Measurements from ENCODE around the gene C13orf46.

DNA sequence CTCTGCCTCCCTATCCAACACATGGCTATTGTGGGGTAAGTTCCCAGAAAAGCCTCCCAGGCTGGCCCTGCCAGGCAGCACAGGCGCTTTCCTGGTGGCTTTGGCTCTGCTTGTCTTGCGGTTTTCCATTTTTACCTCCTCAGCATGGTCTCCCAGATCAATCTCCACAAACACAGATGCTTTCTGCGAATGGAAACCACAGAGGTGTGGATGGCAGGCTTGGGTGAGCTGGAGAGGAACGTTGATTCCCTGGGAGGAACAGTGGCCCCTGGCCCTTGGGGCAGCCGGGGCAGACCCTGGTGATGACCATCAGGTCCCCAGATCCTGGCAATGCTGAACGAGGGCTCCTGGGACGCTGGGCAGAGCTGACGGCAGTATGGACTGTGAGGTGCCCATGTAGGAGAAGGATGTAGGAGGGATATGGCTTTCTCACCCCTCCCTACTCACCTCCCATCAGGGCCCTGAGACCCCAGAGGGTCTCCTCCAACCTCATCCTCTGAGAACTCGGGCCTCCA lies 6.6 kb downstream of the C13orf46 start:
- no peak for TF ChIP-seq RAD51 (IDR thresholded peaks at IDR 0.05)
- TF ChIP-seq POLR2AphosphoS5 (IDR thresholded peaks at IDR 0.05; ENCODE audit: low read length): no peak
- no peak for TF ChIP-seq EP300 (IDR thresholded peaks at IDR 0.05; ENCODE audit: borderline replicate concordance in 1 of 2, control insufficient read depth in 1 of 2, low read depth in 2 of 2, low read length in 2 of 2)
- no peak for TF ChIP-seq NFIC (IDR thresholded peaks at IDR 0.05; ENCODE audit: low read depth, low read length)
- no peak for TF ChIP-seq PAX5 (IDR thresholded peaks at IDR 0.05; ENCODE audit: borderline replicate concordance, low read depth, low read length)
- TF ChIP-seq NFYB (IDR thresholded peaks at IDR 0.05; ENCODE audit: insufficient read depth, low read depth, low read length): no peak
- TF ChIP-seq GABPA (IDR thresholded peaks at IDR 0.05; ENCODE audit: low read depth): no peak
- no peak for TF ChIP-seq EZH2 (IDR thresholded peaks at IDR 0.05; ENCODE audit: borderline replicate concordance, control insufficient read depth, low read depth, low read length)
- no peak for TF ChIP-seq SREBF2 (IDR thresholded peaks at IDR 0.05; ENCODE audit: low read length)
- TF ChIP-seq, protein P1, sequence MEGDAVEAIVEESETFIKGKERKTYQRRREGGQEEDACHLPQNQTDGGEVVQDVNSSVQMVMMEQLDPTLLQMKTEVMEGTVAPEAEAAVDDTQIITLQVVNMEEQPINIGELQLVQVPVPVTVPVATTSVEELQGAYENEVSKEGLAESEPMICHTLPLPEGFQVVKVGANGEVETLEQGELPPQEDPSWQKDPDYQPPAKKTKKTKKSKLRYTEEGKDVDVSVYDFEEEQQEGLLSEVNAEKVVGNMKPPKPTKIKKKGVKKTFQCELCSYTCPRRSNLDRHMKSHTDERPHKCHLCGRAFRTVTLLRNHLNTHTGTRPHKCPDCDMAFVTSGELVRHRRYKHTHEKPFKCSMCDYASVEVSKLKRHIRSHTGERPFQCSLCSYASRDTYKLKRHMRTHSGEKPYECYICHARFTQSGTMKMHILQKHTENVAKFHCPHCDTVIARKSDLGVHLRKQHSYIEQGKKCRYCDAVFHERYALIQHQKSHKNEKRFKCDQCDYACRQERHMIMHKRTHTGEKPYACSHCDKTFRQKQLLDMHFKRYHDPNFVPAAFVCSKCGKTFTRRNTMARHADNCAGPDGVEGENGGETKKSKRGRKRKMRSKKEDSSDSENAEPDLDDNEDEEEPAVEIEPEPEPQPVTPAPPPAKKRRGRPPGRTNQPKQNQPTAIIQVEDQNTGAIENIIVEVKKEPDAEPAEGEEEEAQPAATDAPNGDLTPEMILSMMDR (IDR thresholded peaks at IDR 0.05 in 2 of 3, conservative IDR thresholded peaks at IDR 0.05 in 1 of 3; ENCODE audit: control insufficient read depth in 2 of 3, extremely low read depth in 1 of 3, insufficient read depth in 1 of 3, low read depth in 3 of 3, low read length in 3 of 3): no peak
- TF ChIP-seq, protein P2, sequence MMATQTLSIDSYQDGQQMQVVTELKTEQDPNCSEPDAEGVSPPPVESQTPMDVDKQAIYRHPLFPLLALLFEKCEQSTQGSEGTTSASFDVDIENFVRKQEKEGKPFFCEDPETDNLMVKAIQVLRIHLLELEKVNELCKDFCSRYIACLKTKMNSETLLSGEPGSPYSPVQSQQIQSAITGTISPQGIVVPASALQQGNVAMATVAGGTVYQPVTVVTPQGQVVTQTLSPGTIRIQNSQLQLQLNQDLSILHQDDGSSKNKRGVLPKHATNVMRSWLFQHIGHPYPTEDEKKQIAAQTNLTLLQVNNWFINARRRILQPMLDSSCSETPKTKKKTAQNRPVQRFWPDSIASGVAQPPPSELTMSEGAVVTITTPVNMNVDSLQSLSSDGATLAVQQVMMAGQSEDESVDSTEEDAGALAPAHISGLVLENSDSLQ (IDR thresholded peaks at IDR 0.05): no peak
